Stimulated activated CD4-positive, alpha-beta T cell treated with anti-CD3 and anti-CD28 coated beads, TNF-alpha, amount 100 ng/mL, for 4 hours (primary cell): ENCODE results near the gene FN3KRP.
"Not testable (repeated sequence)": the region's sequence is repeated elsewhere in the genome, so short reads cannot be mapped to it uniquely, and the experiment has no call there.

Experiments
- DNase-seq, 3 experiments: peaks; one replicate each; pipeline ENCODE4 v3.0.0-alpha.2; 2020; ENCODE audit warnings: low read depth in 3 of 3

FN3KRP gene

GRCh38 chr17:82743344-82744219, 27.1 kb downstream of the FN3KRP start:
- no peak for DNase-seq

DNA sequence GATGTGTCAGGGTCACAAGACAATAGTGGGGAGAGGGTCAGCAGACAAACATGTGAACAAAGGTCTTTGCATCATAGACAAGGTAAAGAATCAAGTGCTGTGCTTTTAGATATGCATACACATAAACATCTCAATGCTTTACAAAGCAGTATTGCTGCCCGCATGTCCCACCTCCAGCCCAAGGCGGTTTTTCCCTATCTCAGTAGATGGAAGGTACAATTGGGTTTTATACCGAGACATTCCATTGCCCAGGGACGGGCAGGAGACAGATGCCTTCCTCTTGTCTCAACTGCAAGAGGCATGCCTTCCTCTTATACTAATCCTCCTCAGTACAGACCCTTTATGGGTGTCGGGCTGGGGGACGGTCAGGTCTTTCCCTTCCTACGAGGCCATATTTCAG, 28.2 kb downstream of the FN3KRP start:
- not testable (repeated sequence) for DNase-seq

- DNase-seq, result no peak
Observed at GRCh38 chr17:82745524-82745923, 29.0 kb downstream of the FN3KRP start.

DNA sequence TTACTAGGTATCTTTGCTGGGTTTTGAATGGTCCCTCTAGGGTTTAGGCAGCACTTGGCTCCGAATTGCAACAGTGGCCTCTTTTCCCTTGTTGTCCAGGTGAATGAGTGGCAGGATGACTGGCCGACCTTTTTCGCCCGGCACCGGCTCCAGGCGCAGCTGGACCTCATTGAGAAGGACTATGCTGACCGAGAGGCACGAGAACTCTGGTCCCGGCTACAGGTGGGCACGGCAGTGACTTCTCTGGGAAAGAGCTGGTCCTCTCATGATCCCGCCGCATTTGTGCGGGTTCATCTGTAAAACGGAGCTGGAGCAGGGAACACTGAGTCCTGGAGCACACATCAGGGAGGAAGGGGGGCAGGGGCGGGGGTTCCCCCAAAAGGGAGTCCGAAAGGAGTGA, 32.2 kb downstream of the FN3KRP start:
- DNase-seq, result no peak

DNA sequence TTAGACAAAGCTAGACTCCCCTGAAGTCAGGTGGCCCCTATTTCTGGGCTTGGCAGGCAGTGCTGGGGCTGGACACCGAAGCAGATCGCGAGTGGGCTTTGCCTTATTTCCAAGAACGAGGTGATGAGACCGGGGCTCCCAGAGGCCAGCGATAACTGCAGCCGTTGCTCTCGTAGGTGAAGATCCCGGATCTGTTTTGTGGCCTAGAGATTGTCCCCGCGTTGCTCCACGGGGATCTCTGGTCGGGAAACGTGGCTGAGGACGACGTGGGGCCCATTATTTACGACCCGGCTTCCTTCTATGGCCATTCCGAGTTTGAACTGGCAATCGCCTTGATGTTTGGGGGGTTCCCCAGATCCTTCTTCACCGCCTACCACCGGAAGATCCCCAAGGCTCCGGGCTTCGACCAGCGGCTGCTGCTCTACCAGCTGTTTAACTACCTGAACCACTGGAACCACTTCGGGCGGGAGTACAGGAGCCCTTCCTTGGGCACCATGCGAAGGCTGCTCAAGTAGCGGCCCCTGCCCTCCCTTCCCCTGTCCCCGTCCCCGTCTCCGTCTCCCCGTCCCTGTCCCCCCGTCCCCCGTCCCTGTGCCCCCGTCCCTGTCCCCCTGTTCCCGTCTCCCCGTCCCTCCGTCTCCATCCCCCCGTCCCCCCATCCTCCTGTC, 33.9 kb downstream of the FN3KRP start:
- DNase-seq, result no peak

- DNase-seq, result no peak
Observed at GRCh38 chr17:82751171-82751570, 34.7 kb downstream of the FN3KRP start.

GRCh38 chr17:82751571-82752370, 35.3 kb downstream of the FN3KRP start, which contains the start of gene TBCD:
TBCD (plus strand) TSS chr17:82752065; CDS start chr17:82752194, 129 bp downstream.
- DNase-seq, result peak; percentile 77 to 89 (median 82)

DNA sequence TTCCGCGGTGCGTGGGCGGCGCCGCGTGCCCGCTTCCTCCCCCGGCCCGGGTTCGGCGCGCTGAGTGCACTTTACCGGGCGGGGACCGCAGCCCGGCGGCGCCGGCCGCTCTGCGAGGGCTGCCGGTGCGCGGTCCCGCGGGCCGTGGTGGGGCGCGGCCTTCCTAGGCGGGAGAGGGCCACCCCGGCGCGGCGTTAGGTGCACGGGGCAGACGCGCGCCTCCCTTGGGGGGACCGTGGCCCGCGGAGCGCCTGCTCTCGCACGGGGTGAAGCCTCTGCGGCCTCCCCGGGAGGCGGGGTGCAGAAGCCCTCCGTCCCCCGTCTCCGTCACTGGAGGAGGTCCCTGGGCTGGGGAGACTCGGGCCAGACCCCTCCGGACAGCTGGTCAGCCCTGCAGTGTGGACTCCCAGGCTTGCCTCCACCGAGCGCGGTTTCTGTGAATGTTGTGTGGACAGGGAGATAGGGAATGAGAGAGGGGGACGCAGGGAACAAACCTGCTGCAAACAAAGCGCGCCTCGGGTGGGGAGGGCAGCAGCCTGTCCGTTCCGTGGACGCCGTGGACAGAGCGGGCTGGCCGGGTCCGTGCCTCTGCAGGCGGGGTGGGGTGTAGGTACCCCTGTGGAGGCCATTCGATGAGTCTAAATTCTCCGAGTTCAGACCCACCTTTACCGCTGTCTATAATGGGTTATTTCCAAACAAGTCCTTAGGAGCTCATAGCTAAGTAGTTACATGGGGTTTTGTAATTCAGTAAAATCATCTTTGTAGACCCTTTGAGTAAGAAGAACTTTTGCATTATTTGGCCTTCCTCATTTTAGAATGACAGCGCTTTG, 36.1 kb downstream of the FN3KRP start:
- DNase-seq, result peak in 1 of 3 experiments; percentile 19

- DNase-seq, result no peak
Observed at GRCh38 chr17:82753201-82753464, 36.6 kb downstream of the FN3KRP start.

GRCh38 chr17:82754297-82755208, 38.0 kb downstream of the FN3KRP start:
- no peak for DNase-seq

- DNase-seq, result no peak
Observed at GRCh38 chr17:82756166-82756565, 39.7 kb downstream of the FN3KRP start.

DNA sequence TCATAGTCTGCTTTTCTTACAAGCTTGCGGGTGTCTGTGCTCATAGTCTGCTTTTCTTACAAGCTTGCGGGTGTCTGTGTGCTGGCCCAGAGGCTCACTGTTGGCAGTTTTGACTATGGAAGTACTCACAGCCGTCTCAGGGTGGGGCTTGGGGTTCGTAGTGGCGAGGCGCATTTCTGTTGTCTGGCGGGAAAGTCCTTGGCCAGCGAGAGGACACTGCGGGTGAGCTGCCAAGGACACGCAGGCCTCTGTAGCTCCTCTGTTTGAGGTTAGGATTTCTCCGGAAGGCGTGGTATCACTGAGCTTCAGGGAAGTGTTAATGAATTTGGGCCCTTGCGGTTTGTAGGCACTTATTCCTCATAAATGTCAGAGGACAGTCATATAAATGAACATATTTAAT, 48.9 kb downstream of the FN3KRP start:
- no peak for DNase-seq

- no peak for DNase-seq
Observed at GRCh38 chr17:82767041-82767754, 50.7 kb downstream of the FN3KRP start.

DNA sequence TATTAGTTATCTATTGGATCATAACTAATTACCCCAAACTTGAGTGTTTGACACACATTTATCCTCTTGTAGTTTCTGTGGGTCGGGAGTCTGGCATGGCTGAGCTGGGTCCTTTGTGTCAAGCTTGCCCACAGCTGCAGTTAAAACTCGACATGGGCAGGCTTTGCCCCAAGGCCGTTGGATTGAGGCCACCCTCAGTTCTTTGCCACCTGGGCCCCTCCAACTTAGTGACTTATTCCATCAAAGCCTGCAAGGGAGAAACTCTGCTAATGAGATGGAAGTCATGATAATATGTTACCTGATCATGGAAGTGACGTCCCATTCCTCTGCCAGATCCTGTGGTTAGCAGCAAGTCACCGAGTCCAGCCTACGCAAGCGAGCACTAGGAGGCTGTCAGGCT, 52.5 kb downstream of the FN3KRP start:
- no peak for DNase-seq

DNA sequence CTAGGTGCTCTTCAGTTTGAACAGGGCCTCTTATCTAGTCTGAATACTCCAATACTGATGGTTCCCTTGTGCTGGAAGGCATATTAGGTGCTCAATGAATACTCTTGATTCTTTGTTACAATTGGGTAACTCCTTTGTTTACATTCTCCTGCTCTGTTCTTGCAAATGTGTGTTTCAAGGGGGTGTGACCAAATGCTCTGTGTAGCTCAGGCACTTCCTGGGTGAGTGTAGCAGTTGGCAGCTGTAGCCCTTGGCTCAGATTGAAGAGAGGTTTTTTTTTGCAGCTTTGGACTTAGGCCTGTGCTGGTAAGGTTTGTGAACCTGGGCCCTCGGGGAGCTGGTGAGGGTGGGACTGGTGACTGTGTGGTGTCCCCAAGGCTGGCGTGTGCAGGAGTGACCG, 55.5 kb downstream of the FN3KRP start:
- no peak for DNase-seq

- not testable (repeated sequence) for DNase-seq
Observed at GRCh38 chr17:82774456-82774855, 58.0 kb downstream of the FN3KRP start.

DNA sequence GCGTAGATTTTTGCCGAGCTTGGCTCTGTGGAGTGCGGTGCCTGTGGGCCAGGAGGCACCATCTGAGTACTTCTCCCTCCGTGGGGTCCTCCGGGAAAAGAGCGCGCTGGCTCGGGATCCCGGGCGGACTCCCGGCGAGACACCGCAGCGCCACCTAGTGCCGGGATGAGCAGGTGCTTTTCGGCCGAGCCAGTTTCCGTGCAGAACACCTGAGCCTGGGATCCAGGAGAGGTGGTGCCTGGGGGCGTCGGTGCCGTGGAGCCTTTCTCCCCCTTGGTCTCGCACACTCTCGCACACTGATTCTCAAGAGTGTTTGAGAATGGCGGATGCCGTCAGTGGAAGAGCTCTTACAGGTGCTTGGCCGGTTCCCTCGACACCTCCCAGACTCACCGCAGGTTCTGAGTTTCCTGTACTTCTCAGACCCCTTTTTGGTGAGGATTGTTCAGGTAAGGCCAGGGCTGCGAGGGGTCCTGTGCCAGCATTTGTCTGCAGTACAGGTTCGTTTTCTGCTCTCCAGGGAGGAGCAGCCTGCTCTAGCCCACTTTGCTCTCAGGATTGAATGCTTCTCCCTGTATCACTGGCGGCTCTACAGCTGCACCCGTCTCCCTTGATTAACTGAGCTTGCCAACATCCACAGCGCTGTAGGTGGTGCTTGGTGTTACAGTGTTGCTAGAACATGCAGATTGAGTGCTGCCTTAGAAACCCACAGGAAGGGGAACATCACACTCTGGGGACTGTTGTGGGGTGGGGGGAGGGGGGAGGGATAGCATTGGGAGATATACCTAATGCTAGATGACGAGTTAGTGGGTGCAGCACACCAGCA, 58.7 kb downstream of the FN3KRP start:
- no peak for DNase-seq

- DNase-seq, result no peak
Observed at GRCh38 chr17:82776454-82776853, 59.9 kb downstream of the FN3KRP start.
